Upper lobe of left lung (tissue), 6 donors: ENCODE measurements around the gene OMA1. TPM values are rescaled to one million over a fixed set of nuclear protein-coding genes. Genes with fewer than 3 reads are reported as not detected.
A peak's percentile ranks its signal among the peaks of the same experiment; 100 is the strongest.
"Not testable (repeated sequence)": the region's sequence is repeated elsewhere in the genome, so short reads cannot be mapped to it uniquely, and the experiment has no call there.

Experiments used
- ATAC-seq, 2 donors: fragments of 200-7000 bp; cut with Tn5 transposase; one replicate each; pipeline ENCODE4 v1.9.1; 2022; ENCODE audit warnings: mild to moderate bottlenecking in 2 of 2, moderate library complexity in 2 of 2; ENCODE audit not compliant: low FRiP score in 2 of 2
- DNase-seq, 2 donors: peaks; one replicate each; pipeline ENCODE4 v3.0.0-alpha.2; 2019 to 2020
- H3K27ac ChIP-seq, 4 donors: fragments of 200-600 bp; sonication (generic); one replicate each; pipeline ENCODE4 v1.5.1; 2016 to 2019
- H3K27me3 ChIP-seq, 4 donors: fragments of 200-600 bp; sonication (generic); one replicate each; pipeline ENCODE4 v1.5.1; 2017 to 2019
- H3K36me3 ChIP-seq, 4 donors: fragments of 200-600 bp; sonication (generic); one replicate each; pipeline ENCODE4 v1.5.1; 2016 to 2019
- H3K4me1 ChIP-seq, 4 donors: fragments of 200-600 bp; sonication (generic); one replicate each; pipeline ENCODE4 v1.5.1; 2018 to 2019
- H3K4me3 ChIP-seq, 4 donors: fragments of 200-600 bp; sonication (generic); one replicate each; pipeline ENCODE4 v1.5.1; 2017 to 2019; ENCODE audit warnings: mild to moderate bottlenecking in 2 of 4, moderate library complexity in 1 of 4
- H3K9me3 ChIP-seq, 4 donors: fragments of 200-600 bp; sonication (generic); one replicate each; pipeline ENCODE4 v1.5.1; 2018 to 2019
- EP300 ChIP-seq, 4 donors: sonication (generic); formaldehyde crosslinking; IDR thresholded peaks; one replicate each; pipeline ENCODE4 v1.5.1; 2017; ENCODE audit warnings: antibody characterized with exemption in 4 of 4, control low read depth in 2 of 4
- POLR2A ChIP-seq, 4 donors: fragments of 450-650 bp; IDR thresholded peaks; one replicate each; pipeline ENCODE4 v1.5.1; 2016 to 2017; ENCODE audit warnings: antibody characterized with exemption in 4 of 4, mild to moderate bottlenecking in 2 of 4
- POLR2AphosphoS5 ChIP-seq, 2 donors: sonication (generic); formaldehyde crosslinking; IDR thresholded peaks; one replicate each; pipeline ENCODE4 v1.5.1; 2017; ENCODE audit warnings: antibody characterized with exemption in 2 of 2
- WGBS, 2 donors: methylation state at CpG; one replicate each; pipeline ENCODE4 v1.1.5; 2017 to 2018; 5-methylcytosine and 5-hydroxymethylcytosine counted together
- total RNA-seq, 6 donors: library from RNA; depleted of rRNA in 4 of 6; stranded (reverse); fragments of >200 nt in 4 of 6; gene quantifications; one replicate each; pipeline versions ENCODE4 v1.1.0 to v1.2.1, GENCODE V29; 2016 to 2021
- TF ChIP-seq, protein P1 (sequence below), 6 experiments: fragments of 450-650 bp in 4 of 6; fragments of 200-600 bp in 2 of 6; sonication (generic) in 2 of 6; IDR thresholded peaks; one replicate each; pipeline ENCODE4 v1.5.1; 2016 to 2019; ENCODE audit warnings: antibody characterized with exemption in 6 of 6
- donor health status: DM: no; HTN: no; CAD: no; lungs with moderate emphysema.
- donor health status: DM: no; HTN: yes; CAD: no; lungs with severe emphysema.

Gene OMA1
- total RNA-seq, 6 donors from 2014 or later, result 4.7 to 35.9 (median 20.7) TPM

DNA sequence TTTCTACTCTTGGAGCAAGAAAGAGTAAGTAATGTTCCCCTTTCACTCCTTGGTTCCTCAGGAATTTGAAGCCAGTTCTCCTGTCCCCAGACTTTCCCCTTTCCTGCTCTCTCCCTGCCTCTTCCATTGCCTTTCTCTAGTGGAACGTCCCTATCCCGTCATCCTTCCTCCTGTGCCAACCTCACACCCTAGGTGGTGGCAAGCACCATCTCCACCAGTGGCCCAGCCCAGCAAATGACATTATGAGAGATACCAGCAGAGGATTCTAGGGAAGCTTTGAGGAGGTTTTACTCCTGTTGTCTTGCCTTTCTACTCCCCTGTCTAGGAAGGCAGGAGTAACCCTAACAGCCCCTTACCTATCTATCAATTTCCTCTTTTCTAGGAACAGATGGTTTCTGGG, 38.6 kb upstream of the OMA1 start:
- Histone ChIP-seq H3K36me3 (no peaks in the 10 kb centered on the region), H3K27ac (peak overlapping the region; percentile 74 to 86 (median 82)), H3K27me3 (no peaks in the 10 kb centered on the region), H3K4me3 (no peak overlapping the region), H3K9me3 (no peaks in the 10 kb centered on the region), H3K4me1 (peaks cover 22 to 31% (median 27%) of the 10 kb centered on the region in 4 donors)
- WGBS, 2 donors, result 39 to 56% methylated on average over 2 of the region's 2 CpGs
- ATAC-seq (peak; percentile 11 to 25), DNase-seq (no peak)
- no peak for TF ChIP-seq POLR2A (IDR thresholded peaks at IDR 0.05)
- no peak for TF ChIP-seq EP300 (IDR thresholded peaks at IDR 0.05)
- TF ChIP-seq, protein P1, sequence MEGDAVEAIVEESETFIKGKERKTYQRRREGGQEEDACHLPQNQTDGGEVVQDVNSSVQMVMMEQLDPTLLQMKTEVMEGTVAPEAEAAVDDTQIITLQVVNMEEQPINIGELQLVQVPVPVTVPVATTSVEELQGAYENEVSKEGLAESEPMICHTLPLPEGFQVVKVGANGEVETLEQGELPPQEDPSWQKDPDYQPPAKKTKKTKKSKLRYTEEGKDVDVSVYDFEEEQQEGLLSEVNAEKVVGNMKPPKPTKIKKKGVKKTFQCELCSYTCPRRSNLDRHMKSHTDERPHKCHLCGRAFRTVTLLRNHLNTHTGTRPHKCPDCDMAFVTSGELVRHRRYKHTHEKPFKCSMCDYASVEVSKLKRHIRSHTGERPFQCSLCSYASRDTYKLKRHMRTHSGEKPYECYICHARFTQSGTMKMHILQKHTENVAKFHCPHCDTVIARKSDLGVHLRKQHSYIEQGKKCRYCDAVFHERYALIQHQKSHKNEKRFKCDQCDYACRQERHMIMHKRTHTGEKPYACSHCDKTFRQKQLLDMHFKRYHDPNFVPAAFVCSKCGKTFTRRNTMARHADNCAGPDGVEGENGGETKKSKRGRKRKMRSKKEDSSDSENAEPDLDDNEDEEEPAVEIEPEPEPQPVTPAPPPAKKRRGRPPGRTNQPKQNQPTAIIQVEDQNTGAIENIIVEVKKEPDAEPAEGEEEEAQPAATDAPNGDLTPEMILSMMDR (IDR thresholded peaks at IDR 0.05), result no peak
- no peak for TF ChIP-seq POLR2AphosphoS5 (IDR thresholded peaks at IDR 0.05)

DNA sequence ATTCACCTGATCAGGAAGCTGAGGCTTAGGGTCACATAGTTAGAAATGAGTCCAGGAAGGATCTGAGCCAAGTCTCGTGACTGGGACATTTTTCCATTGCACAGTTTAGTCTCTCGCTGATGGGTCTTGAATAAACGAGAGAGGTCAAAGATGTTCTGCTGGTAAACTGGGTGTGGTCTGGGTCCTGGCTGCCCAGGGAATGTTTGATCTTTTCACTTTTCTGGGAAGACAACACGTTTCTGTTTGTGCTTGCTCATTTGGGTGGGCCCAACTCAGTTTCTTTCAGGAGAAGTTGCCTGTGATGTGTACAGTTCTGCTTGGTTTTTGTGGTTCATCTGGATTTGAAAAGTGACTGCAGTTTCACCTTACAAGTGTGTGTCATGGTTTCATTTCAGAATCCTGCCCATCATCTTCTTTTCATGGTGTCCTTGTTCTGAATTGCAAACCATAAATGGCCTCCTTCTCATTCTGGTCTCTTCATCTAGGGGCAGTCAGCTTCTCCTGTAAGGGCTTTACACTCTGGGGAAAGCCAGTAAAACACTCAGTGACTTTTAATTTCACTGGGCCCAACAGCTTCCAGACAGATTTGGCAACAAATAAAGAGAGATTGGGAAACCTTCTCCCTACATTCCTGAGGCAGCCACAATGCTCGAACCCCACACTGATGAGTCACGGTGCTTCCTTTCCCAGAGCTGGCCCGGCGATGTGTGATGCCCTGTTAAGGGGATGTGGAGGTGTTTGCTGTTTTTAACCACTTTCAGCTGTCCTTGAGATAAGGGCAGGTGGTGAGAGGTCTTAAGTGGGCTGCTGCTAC, 37.8 kb upstream of the OMA1 start:
- no peaks in the 10 kb centered on the region for H3K9me3 ChIP-seq
- peak overlapping the region; percentile 74 to 86 (median 82) for H3K27ac ChIP-seq
- no peak overlapping the region for H3K4me3 ChIP-seq
- 10 to 21% methylated on average over 7 to 8 of the region's 8 CpGs for WGBS, 2 donors
- no peaks in the 10 kb centered on the region for H3K36me3 ChIP-seq
- ATAC-seq (peak; percentile 91 to 92), DNase-seq (peak in 1 of 2 donors; percentile 88)
- TF ChIP-seq, protein P1 (IDR thresholded peaks at IDR 0.05), result no peak
- peak; percentile 65 to 78 for TF ChIP-seq POLR2AphosphoS5 (IDR thresholded peaks at IDR 0.05)
- TF ChIP-seq POLR2A (IDR thresholded peaks at IDR 0.05), result no peak
- peak in 1 of 4 donors; percentile 71 for TF ChIP-seq EP300 (IDR thresholded peaks at IDR 0.05)
- no peaks in the 10 kb centered on the region for H3K27me3 ChIP-seq
- H3K4me1 ChIP-seq, result peaks cover 22 to 31% (median 27%) of the 10 kb centered on the region in 4 donors

GRCh38 chr1:58583496-58583895, 37.0 kb upstream of the OMA1 start:
- Histone ChIP-seq H3K4me1 (peaks cover 22 to 32% (median 27%) of the 10 kb centered on the region in 4 donors), H3K9me3 (no peaks in the 10 kb centered on the region), H3K27ac (peak overlapping the region; percentile 74 to 86 (median 82)), H3K36me3 (no peaks in the 10 kb centered on the region), H3K27me3 (no peaks in the 10 kb centered on the region), H3K4me3 (no peak overlapping the region)
- DNase-seq, result no peak
- WGBS, 2 donors, result 7 to 12% methylated on average over 1 of the region's 1 CpG
- no peak for TF ChIP-seq EP300 (IDR thresholded peaks at IDR 0.05)
- TF ChIP-seq POLR2A (IDR thresholded peaks at IDR 0.05), result no peak
- TF ChIP-seq, protein P1 (IDR thresholded peaks at IDR 0.05), result no peak
- no peak for TF ChIP-seq POLR2AphosphoS5 (IDR thresholded peaks at IDR 0.05)
- peak in 1 of 2 donors; percentile 55 for ATAC-seq

DNA sequence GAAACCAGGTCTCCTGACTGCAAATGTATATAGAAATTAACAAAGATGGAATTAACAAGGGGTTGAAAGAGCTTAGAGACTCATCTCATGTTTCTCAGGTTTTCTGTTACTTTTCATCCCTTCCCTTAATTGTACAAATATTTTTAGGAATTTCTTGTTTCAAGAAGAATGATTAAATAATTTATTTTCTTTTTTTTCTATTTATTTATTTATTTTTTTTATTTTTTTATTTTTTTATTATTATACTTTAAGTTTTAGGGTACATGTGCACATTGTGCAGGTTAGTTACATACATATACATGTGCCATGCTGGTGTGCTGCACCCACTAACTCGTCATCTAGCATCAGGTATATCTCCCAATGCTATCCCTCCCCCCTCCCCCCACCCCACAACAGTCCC, 35.6 kb upstream of the OMA1 start:
- H3K4me1 ChIP-seq, result peaks cover 27 to 45% (median 37%) of the 10 kb centered on the region in 4 donors
- ATAC-seq, H3K27ac ChIP-seq, H3K36me3 ChIP-seq, DNase-seq, H3K4me3 ChIP-seq, H3K9me3 ChIP-seq, H3K27me3 ChIP-seq: not testable (repeated sequence)
- 91 to 94% methylated on average over 1 of the region's 1 CpG for WGBS, 2 donors

- TF ChIP-seq POLR2AphosphoS5 (IDR thresholded peaks at IDR 0.05), result no peak
- TF ChIP-seq, protein P1 (IDR thresholded peaks at IDR 0.05), result no peak
- TF ChIP-seq EP300 (IDR thresholded peaks at IDR 0.05), result no peak
- TF ChIP-seq POLR2A (IDR thresholded peaks at IDR 0.05), result no peak
- peaks cover 0 to 2% (median 1%) of the 10 kb centered on the region in 4 donors for H3K27me3 ChIP-seq
- no peak for DNase-seq
- ATAC-seq, result no peak
- no peaks in the 10 kb centered on the region for H3K9me3 ChIP-seq
- no peaks in the 10 kb centered on the region for H3K36me3 ChIP-seq
- 70 to 88% methylated on average over 2 of the region's 2 CpGs for WGBS, 2 donors
- peaks cover 32 to 50% (median 38%) of the 10 kb centered on the region in 4 donors for H3K4me1 ChIP-seq
- H3K4me3 ChIP-seq, result no peak overlapping the region
- H3K27ac ChIP-seq, result no peak overlapping the region
Observed at GRCh38 chr1:58581641-58582040, 35.1 kb upstream of the OMA1 start.
